IPS-11a (cell line): ENCODE data around the gene HSP90AB1.

Source experiments
- H3K4me3 ChIP-seq: one replicate; pipeline ENCODE4 v1.5.1; 2013; ENCODE audit warnings: low read depth, low read length, control low read depth

Gene HSP90AB1

GRCh38 chr6:44235269-44235668 is 11.6 kb upstream of the HSP90AB1 start:
- no peak overlapping the region for H3K4me3 ChIP-seq

GRCh38 chr6:44235891-44236516 is 10.9 kb upstream of the HSP90AB1 start:
- no peak overlapping the region for H3K4me3 ChIP-seq

- H3K4me3 ChIP-seq = peak overlapping the region; percentile 37
These were observed 9.7 kb upstream of the HSP90AB1 start for GRCh38 chr6:44237021-44237812.

- H3K4me3 ChIP-seq = peak overlapping the region; percentile 37
These were observed 9.0 kb upstream of the HSP90AB1 start for GRCh38 chr6:44237813-44238433.

GRCh38 chr6:44238687-44239350 is 8.1 kb upstream of the HSP90AB1 start:
- H3K4me3 ChIP-seq = no peak overlapping the region

GRCh38 chr6:44243345-44243744 is 3.6 kb upstream of the HSP90AB1 start:
- no peak overlapping the region for H3K4me3 ChIP-seq

GRCh38 chr6:44245391-44245911 is 1.4 kb upstream of the HSP90AB1 start:
- peak overlapping the region; percentile 53 for H3K4me3 ChIP-seq

- peak overlapping the region; percentile 99 for H3K4me3 ChIP-seq
These were observed 814 bp upstream of the HSP90AB1 start for GRCh38 chr6:44245912-44246662.

GRCh38 chr6:44247338-44248302 is 719 bp downstream of the HSP90AB1 start:
- peak overlapping the region; percentile 99 for H3K4me3 ChIP-seq

GRCh38 chr6:44248579-44248978 is 1.7 kb downstream of the HSP90AB1 start:
- peak overlapping the region; percentile 99 for H3K4me3 ChIP-seq

GRCh38 chr6:44249082-44249748 is 2.3 kb downstream of the HSP90AB1 start:
- peak overlapping the region; percentile 99 for H3K4me3 ChIP-seq

- no peak overlapping the region for H3K4me3 ChIP-seq
These were observed 3.3 kb downstream of the HSP90AB1 start for GRCh38 chr6:44250067-44250717.

- H3K4me3 ChIP-seq = no peak overlapping the region
These were observed 3.8 kb downstream of the HSP90AB1 start for GRCh38 chr6:44250718-44251123.

- H3K4me3 ChIP-seq = no peak overlapping the region
These were observed 4.9 kb downstream of the HSP90AB1 start for GRCh38 chr6:44251576-44252524.

- no peak overlapping the region for H3K4me3 ChIP-seq
These were observed 6.6 kb downstream of the HSP90AB1 start for GRCh38 chr6:44253307-44254101.
